GM21576 (cell line): ENCODE data around the gene MAP7.
"Not testable (repeated sequence)": the region's sequence is repeated elsewhere in the genome, so short reads cannot be mapped to it uniquely, and the experiment has no call there.

Experiments used
- ATAC-seq: cut with Tn5 transposase; IDR thresholded peaks from one replicate; pipeline ENCODE4 v1.9.1; 2021; ENCODE audit warnings: mild to moderate bottlenecking, moderate library complexity; ENCODE audit not compliant: unreplicated experiment

MAP7 gene

DNA sequence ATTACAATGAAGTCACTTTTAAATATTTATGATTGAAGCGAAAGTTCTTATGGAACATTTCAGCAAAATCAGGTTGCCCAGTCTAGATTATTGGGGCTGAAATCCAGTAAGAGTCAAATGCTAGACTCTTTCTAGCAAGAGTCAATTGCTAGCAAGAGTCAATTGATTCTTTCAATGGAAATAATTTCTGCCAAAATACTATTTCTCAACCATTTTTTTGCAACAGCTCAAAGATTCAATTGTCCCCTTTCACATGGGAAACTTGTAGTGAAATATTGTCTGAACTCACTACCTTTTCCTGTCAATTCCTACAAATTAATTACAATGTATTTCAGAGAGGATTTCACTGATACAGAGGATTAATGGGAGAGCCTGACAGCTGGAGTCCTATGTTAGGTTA, 78.3 kb downstream of the MAP7 start:
- ATAC-seq: no peak

DNA sequence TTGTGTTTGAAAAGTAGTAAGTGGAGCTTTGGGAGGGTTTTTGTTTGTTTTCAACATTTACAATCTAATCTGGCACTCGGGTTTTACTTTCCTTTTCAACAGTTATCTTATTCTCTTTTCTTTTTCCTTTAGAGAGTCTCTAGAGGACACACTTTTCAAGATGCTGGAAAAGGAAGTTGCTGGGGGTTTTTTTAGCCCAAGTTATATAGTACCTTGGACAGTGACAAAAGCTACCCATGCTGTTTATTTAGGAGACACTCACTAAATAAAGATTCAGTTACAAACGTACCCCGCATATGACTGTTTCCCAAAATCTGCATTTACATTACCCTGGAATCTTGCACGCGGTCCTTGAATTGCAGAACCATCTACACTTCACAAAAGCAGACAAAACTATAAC, 78.8 kb downstream of the MAP7 start:
- ATAC-seq: no peak

DNA sequence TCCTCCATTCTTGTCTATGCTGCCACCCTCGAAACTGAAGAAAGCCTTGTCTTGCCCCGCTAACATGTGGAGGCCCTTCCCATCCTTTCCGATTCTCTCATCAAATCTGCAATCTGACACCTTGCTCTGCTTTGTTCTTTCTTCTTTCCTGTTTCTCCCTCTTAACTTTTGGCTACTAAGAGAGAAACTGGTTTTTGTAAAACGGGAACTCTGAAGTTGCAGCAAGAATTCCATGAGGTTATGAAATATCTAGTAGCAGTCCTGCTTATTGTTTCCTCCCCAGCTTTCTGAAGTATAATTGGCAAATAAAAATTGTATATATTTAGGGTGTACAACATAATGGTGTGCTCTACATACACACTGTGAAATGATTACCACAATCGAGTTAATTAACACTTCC, 80.2 kb downstream of the MAP7 start:
- no peak for ATAC-seq

DNA sequence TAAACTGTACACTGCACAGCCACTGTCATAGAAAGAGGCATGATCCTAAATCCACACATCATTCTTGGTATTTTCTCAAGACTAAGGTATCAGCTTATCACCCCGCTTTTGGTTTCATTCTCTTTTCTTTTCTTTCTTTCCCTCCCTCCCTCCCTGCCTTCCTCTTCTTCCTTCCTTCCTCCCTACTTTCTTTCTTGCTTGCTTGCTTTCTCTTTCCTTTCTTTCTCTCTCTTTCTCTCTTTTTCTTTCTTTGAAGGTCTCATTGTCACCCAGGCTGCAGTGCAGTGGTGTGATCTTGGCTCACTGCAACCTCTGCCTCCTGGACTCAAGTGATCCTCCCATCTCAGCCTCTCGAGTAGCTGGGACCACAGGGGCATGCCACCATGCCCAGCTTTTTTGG, 81.1 kb downstream of the MAP7 start:
- no peak for ATAC-seq

DNA sequence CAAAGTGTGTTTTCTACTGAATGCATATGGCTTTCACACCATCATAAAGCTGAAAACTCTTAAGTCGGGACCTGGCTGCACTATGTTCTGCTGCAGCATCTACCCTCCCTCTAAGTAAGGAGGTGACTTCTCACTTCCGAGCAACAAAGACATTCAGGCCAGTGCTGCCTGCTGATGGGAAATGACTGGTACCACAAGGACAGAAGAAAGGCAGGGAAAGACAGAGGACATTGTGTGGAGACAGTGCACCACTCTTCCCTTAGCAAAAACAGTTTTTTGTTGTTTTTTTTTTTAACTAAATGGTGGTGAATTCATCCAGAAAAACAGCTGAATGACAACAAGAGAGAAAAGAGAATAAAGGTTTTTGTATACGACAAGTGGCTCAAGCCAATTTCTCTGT, 81.5 kb downstream of the MAP7 start:
- no peak for ATAC-seq

DNA sequence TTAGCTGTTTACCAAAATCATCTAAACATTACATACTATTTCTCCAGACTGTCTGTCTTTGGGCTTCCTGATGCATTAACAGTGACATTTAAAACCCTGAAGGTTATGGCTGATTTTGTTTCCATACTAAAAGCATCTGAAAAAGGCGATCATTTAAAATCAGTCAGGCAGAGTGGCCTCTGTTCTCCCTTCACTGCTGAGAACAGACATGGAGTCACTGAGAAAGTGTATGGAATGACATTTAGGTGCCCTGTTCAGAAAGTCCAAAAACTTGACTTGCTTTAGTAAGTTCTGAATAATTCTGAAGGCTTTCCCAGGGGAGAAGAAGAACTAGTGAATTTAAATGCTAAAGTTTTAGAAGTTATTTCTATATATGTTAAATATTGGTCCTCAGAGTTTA, 83.0 kb downstream of the MAP7 start:
- ATAC-seq: no peak

DNA sequence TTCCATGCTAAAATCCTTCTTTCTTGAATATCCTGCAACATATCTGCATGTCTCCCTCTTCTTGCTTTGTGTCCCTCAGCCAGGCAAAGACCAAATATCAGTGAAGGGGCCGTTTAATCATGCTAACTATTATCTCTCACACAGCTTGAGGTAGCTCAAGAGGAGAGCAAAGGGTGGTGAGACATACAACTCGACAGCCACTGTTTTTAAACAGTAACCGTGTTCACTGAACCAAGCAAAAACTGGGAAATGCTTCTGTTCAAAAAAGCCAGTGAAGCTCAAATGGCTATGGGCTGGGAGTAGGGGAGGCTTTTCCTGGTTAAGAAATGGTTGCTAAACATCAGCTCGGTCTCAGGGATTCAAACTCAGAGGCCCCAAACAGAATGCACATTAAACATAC, 83.4 kb downstream of the MAP7 start:
- no peak for ATAC-seq

DNA sequence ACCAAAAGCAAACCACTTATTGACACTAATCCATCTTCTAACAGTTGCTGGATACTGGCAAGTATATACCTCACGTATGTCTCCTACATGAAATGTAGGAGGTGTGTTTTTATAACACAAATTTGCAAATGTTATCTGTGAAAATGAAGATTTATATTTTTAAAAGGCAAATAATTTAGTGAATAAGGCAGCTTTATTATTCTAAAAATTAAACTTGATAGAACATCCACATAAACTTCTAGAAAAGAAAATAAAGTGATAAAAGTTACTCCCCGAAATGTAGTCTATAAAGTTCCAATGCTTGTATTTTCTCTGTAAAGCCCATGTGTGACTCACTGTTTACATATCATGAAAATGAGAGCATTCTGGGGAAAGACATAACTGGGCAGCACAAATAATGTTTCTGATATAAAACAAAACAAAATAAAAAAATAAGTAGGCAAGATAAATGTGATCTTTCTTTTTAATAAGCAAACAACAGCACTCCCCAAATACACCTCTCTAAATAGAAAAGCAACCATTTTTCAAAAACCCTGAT, 84.4 kb downstream of the MAP7 start:
- no peak for ATAC-seq

DNA sequence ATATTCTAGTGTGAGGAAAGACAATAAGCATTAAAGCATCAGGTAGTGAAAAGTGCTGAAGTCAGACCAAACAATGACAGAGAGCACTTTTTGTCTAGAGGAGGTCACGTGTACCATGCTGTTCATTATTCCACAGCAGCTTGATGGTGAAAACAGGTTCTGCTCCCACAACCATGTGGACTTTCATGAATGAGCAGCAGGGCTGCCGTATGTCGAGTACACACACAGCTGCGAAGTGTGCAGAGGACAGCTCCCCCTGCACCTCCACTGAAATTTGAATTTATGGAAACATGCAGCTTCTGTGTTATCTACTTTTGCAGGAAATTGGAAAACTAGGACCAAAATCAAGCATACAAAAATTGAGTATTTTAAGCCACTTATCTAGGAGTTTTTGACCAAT, 85.3 kb downstream of the MAP7 start:
- ATAC-seq: no peak

DNA sequence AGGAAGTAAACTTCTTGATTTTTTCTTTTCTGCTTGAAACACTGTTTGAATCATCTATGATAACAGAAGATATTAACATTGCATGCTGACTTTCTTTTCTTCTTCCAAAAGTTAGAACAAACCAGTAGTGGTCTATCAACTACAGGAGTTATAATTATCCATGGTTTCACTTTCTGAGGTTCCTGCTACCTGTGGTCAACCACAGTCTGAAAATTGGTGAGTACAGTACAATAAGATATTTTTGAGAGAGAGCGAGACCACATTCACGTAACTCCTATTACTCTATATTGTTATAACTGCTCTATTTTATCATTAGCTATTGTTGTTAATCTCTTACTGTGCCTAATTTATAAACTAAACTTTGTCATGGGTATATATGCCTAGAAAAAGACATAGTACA, 86.1 kb downstream of the MAP7 start:
- no peak for ATAC-seq

DNA sequence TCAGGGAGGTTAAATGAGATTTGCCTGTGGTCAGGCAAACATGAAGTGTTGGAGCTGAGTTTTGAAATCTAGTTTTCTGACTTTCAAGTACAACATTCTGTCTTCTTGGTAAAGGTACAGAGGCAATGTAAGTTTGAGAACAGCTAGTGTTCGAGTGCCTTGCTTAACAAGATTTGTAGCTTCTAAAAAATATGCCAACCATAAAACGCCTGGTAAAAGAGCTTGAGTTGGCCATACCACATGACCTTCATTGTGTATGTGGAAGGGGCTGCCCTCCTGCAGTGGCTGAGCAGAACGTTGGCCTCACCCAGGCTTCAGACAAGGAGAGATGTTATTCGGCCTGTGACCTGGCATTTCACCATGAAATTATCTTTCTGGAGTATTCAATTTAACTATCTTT, 86.5 kb downstream of the MAP7 start:
- no peak for ATAC-seq

DNA sequence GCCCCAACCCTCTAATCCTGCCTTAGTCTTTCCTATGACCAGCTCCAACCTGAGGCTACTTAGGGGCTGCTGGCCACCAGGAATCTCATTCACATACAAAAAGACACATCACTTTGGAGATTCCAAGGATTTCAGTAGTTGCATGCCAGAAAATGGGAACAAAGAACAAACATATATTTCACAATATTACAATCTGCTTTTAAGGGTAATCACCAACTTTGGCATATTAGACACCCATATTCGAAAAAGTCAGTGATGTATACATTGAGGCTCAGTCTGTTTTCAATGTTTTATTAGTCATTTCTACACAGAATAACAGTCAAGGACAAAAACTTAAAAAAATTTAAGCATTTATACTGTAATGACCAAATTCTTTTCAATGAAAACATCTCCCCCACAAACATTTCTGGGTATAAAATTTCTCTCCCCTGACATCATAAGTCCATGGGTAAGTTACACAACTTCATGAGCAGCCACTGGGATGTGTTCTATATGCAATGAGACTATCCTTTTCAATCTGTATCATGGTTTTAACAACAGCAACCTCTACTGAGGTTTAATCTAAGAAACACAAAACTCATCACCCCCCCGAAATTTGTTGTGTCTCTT, 103.5 kb downstream of the MAP7 start:
- ATAC-seq: no peak

DNA sequence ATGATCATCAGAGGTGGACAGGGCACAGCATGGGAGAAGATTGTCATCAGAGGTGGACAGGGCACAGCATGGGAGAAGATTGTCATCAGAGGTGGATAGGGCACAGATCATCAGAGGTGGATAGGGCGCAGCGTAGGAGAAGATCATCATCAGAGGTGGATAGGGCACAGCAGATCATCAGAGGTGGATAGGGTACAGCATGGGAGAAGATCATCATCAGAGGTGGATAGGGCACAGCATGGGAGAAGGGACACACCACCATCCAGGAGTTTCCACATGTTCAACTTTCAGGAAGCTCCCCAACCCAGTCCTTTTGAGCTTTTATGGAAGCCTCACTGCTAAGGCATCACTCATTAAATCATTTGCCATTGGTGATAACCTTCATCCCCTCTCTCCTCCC, 104.1 kb downstream of the MAP7 start:
- ATAC-seq: no peak

DNA sequence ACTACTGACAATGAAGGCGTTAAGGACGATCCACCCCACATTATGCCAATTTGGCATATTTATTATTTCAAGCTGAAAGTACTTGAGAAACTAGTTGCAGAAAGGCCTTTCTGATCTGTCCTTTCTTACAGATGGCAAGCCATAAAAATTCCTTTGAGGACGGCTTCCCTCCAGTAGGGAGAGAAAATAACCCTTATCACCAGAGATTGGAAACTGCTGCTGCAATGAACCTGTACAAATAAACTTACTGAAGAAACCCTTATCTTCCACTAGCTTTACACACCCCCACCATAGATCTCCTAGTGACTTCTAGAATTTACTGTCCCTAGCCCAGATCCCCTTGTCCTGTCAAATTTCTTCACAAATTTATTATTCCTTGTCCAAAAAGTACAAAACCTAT, 105.2 kb downstream of the MAP7 start:
- ATAC-seq: no peak

DNA sequence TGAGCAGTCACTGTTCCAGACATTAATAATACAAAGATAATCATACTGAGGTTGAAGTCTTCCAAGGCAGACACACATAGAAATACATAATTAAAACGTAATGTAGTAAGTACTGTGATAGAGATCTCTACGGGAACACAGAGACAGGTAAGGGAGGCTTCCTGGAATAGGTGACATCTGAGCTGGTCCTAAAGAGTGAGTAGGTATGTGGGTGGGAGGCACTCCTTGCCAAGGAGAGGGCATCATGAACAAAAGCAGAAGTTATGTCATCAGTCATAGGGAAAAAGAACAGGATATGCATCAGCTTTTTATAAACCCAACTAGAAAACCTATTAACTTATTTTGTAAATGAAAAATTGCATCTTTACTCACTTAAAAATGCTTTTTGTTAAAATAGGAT, 110.0 kb downstream of the MAP7 start:
- ATAC-seq: no peak

DNA sequence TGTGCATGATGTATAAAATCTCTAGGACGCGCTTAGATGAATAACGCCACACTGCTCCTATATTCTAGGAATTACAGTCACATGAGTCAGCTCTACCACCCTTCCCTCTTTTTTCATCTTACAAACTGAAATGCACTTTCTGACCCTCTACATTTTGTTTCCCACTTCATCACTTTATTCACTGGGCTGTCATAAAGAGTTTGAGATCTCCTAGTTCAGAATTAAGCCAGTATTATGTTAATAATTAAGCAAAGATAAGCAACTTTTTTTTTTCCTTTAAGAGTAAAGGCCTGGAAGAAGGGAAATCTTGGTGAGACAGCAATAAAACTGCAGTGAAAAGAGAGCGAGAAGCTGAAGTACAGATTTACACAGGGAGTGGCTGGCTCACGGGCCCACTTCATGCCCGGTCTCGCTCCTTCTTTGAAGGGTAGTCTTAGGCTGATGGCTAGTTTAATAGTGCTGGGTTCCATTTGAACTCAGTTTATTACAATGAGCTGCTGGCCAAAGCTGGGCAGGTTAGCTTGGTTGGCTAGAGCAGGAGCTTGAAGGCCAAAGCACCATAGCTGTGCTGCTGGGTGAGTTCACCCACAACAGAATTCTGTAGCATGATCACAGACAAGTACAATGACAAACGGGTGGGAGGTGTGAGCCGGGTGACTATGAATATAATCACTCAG, 110.6 kb downstream of the MAP7 start:
- no peak for ATAC-seq

DNA sequence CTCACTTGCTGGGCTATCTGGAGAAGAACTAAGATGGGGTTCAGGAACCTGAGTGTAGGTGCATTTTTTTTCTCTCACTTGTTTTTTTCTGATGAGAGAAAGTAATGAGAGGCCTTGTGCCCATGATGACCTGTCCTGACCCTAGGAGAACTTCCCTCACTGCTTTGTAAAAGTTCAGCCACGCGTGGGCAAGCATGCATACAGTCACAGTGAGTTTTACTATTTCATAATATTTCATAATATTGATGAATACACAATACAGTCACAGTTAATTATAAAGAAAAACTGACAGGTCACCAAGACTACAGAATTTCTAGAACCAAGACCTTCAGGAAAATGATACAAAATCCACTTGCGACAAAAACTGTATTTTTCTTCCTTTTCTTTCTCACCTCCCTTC, 111.8 kb downstream of the MAP7 start:
- no peak for ATAC-seq

DNA sequence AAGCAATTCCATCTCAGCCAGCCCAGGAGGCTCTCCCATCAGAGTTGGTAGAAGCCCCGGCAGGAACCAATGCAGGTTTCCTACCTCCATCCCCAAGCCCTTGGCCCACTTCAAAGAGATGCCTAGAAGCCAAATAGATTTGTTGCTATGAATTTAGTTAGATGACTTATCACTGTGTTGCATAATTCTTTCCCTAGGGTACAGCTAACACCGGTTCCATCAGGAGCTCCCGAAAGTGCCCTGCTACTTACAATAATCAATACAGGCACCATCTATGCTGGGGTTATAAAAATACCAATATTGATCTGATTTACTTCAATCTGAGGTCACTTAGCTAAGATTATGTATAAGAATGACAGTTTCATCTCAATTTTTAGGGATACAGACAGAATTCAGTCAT, 113.0 kb downstream of the MAP7 start:
- ATAC-seq: no peak

DNA sequence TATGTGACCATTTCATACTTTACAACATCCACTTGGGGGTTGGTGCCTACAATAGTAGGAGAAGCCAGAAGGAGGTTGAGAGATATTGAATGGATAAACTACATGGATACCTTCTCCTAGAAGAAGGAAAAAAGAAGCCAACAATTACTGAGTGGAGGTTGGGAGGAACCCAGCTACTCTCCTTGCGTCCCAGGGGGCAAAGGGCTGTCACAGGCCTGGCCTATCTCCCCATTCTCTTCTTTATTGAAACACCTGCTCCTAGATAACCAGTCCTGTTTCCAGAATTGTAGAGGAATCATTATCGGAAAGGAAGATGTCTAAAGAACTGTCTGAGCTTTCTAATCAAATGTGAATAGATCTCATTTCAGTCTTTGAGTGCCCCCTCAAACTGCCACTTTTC, 115.1 kb downstream of the MAP7 start:
- no peak for ATAC-seq

DNA sequence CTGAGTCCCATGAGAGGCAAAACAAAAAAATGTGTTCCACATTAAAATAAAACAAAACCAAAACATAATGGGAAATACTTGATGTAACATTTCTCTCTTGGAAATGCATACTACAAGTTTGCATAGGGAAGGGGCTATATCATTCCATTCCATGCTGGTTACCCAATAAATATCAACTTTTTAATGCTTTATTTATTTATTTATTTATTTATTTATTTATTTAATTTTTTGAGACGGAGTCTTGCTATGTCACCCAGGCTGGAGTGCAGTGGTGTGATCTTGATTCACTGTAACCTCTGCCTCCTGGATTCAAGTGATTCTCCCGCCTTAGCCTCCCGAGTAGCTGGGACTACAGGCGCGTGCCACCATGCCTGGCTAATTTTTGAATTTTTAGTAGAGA, 118.9 kb downstream of the MAP7 start:
- ATAC-seq: not testable (repeated sequence)

DNA sequence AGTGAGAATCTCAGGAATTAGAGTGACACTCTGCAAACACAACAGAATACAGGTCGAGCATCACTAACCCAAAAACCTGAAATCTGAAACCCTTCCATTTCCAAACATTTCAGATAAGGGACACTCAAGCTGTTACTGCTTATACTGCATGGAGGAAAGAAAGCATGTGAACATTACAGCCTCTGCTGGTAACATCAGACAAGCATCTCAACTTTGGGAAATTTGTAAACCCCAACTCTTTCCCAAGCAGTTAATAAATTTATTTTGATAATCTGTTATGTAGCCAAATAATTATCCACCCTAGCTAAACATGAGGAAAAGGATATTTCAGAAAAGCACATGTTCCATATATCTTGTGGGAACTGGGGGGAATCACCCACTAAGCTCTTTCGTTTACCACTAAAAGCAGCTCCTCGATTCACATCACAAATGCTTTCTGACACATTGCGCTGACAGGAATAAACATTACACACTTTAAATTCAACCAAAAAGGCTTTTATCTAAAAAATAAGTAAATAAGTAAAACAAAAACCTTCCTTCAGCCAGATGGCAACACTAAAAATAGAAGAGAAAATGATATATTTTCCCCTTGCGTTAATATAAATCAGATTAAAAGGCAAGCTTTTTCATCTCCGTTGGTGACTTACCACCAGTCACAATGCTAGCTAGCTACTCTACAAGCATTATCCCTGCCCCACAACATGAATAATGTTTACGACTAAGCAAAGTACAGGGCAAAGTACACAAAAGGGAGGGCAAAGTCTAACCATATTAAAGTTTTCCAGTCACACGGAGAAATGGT, 120.8 kb downstream of the MAP7 start:
- no peak for ATAC-seq

DNA sequence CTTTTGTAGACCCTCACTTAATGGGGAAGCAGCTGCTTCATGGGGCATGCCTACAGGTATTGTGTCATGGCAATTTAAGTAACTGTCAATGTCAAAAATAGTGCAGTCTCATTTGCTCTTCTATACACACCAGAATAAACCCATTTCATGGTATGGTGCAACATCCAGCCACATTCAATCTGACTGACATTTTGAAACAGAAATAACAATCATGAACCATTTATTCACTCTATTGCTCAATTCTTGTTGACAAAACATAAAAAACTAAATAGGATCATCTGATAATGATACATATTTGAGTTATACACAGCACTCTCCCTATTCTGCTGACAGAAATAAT, 122.9 kb downstream of the MAP7 start:
- ATAC-seq: no peak
